H9 (cell line): ENCODE data around the gene STPG3. TPM values are rescaled to one million over a fixed set of nuclear protein-coding genes. Genes with fewer than 3 reads are reported as not detected.

Source experiments
- DNase-seq: peaks from one replicate; pipeline ENCODE4 v3.0.0-alpha.2; 2017
- H2AFZ ChIP-seq: one replicate; pipeline ENCODE4 v1.6.1; 2013; ENCODE audit warnings: mild to moderate bottlenecking, low read length, control low read depth, moderate library complexity
- H2AK5ac ChIP-seq: 2 replicates; pipeline ENCODE4 v1.6.1; 2013; ENCODE audit warnings: low read length, control low read depth, mixed read lengths; ENCODE audit not compliant: insufficient read length
- H2BK120ac ChIP-seq: one replicate; pipeline ENCODE4 v1.6.1; 2013; ENCODE audit warnings: low read depth, mild to moderate bottlenecking, low read length, control low read depth, inconsistent platforms; ENCODE audit not compliant: poor library complexity, severe bottlenecking
- H2BK12ac ChIP-seq: 2 replicates; pipeline ENCODE4 v1.6.1; 2013; ENCODE audit warnings: low read length, control low read depth, mixed read lengths, low read depth; ENCODE audit not compliant: insufficient read length
- H2BK15ac ChIP-seq: 2 replicates; pipeline ENCODE4 v1.6.1; 2013; ENCODE audit warnings: low read depth, low read length, control low read depth
- H2BK20ac ChIP-seq: one replicate; pipeline ENCODE4 v1.6.1; 2013; ENCODE audit warnings: low read depth, mild to moderate bottlenecking, low read length, control low read depth, inconsistent platforms; ENCODE audit not compliant: poor library complexity, severe bottlenecking
- H2BK5ac ChIP-seq: 2 replicates; pipeline ENCODE4 v1.6.1; 2013; ENCODE audit warnings: low read length, control low read depth, mixed read lengths; ENCODE audit not compliant: insufficient read length
- H3K14ac ChIP-seq: 2 replicates; pipeline ENCODE4 v1.6.1; 2013; ENCODE audit warnings: low read length, control low read depth; ENCODE audit not compliant: insufficient read depth
- H3K18ac ChIP-seq: 2 replicates; pipeline ENCODE4 v1.6.1; 2013; ENCODE audit warnings: low read depth, mild to moderate bottlenecking, mixed read lengths, low read length, control low read depth; ENCODE audit not compliant: insufficient read length
- H3K23ac ChIP-seq: 2 replicates; pipeline ENCODE4 v1.6.1; 2013; ENCODE audit warnings: low read length, control low read depth, mixed read lengths, low read depth; ENCODE audit not compliant: insufficient read length
- H3K23me2 ChIP-seq: 2 replicates; pipeline ENCODE4 v1.6.1; 2013; ENCODE audit warnings: low read depth, mild to moderate bottlenecking, mixed read lengths, low read length, control low read depth; ENCODE audit not compliant: insufficient read length, poor library complexity, severe bottlenecking
- H3K27ac ChIP-seq: 2 replicates; pipeline ENCODE4 v1.5.1; 2013; ENCODE audit warnings: low read length, control low read depth, mixed read lengths, low read depth; ENCODE audit not compliant: insufficient read length
- H3K27me3 ChIP-seq: 2 replicates; pipeline ENCODE4 v1.6.1; 2013; ENCODE audit warnings: low read length, control low read depth, inconsistent platforms; ENCODE audit not compliant: insufficient read depth
- H3K4ac ChIP-seq: 2 replicates; pipeline ENCODE4 v1.6.1; 2013; ENCODE audit warnings: low read depth, mild to moderate bottlenecking, control low read depth, inconsistent platforms, low read length, moderate library complexity
- H3K4me1 ChIP-seq: 2 replicates; pipeline ENCODE4 v1.6.1; 2013; ENCODE audit warnings: low read length, control low read depth, inconsistent platforms; ENCODE audit not compliant: insufficient read depth
- H3K4me2 ChIP-seq: 2 replicates; pipeline ENCODE4 v1.6.1; 2013; ENCODE audit warnings: low read length, control low read depth, mixed read lengths; ENCODE audit not compliant: insufficient read length, insufficient read depth
- H3K56ac ChIP-seq: 2 replicates; pipeline ENCODE4 v1.6.1; 2013; ENCODE audit warnings: low read depth, mild to moderate bottlenecking, mixed read lengths, low read length, control low read depth; ENCODE audit not compliant: insufficient read length
- H3K79me1 ChIP-seq: 2 replicates; pipeline ENCODE4 v1.6.1; 2013; ENCODE audit warnings: low read depth, mild to moderate bottlenecking, moderate library complexity, low read length, control low read depth, inconsistent platforms; ENCODE audit not compliant: insufficient read depth, poor library complexity, severe bottlenecking
- H3K79me2 ChIP-seq: 2 replicates; pipeline ENCODE4 v1.6.1; 2013; ENCODE audit warnings: low read length, control low read depth, inconsistent platforms; ENCODE audit not compliant: insufficient read depth
- H3K9ac ChIP-seq: 2 replicates; pipeline ENCODE4 v1.6.1; 2013; ENCODE audit warnings: low read length, control low read depth, mixed read lengths; ENCODE audit not compliant: insufficient read length; ENCODE audit errors: extremely low read depth
- H3K9me3 ChIP-seq: one replicate; pipeline ENCODE4 v1.6.1; 2013; ENCODE audit warnings: low read depth, low read length, inconsistent platforms; ENCODE audit not compliant: control insufficient read depth
- H3T11ph ChIP-seq: one replicate; pipeline ENCODE4 v1.6.1; 2013; ENCODE audit warnings: mild to moderate bottlenecking, low read length, control low read depth, inconsistent platforms
- H4K20me1 ChIP-seq: one replicate; pipeline ENCODE4 v1.6.1; 2013; ENCODE audit not compliant: control insufficient read depth, insufficient read length, insufficient read depth
- H4K5ac ChIP-seq: 2 replicates; pipeline ENCODE4 v1.6.1; 2013; ENCODE audit warnings: low read depth, mild to moderate bottlenecking, mixed read lengths, low read length, control low read depth; ENCODE audit not compliant: insufficient read length
- H4K8ac ChIP-seq: replicated peaks from 2 replicates; pipeline ENCODE4 v1.6.1; 2013; ENCODE audit warnings: low read length, control low read depth, mixed read lengths, low read depth; ENCODE audit not compliant: insufficient read length
- H4K91ac ChIP-seq: 2 replicates; pipeline ENCODE4 v1.6.1; 2013; ENCODE audit warnings: low read depth, mild to moderate bottlenecking, moderate library complexity, mixed read lengths, low read length, control low read depth; ENCODE audit not compliant: insufficient read length
- H3K27ac Mint-ChIP-seq, 3 experiments: 2 replicates in 2 of 3; 3 replicates in 1 of 3; pipeline ENCODE4 v1.8.0; 2020 to 2021; ENCODE audit warnings: mixed read lengths in 3 of 3, mild to moderate bottlenecking in 1 of 3, moderate library complexity in 1 of 3
- H3K27me3 Mint-ChIP-seq: 2 replicates; pipeline ENCODE4 v1.8.0; 2021; ENCODE audit warnings: low read depth, mild to moderate bottlenecking, moderate library complexity, mixed read lengths
- H3K36me3 Mint-ChIP-seq, 3 experiments: 2 replicates in 2 of 3; 3 replicates in 1 of 3; pipeline ENCODE4 v1.8.0; 2020 to 2021; ENCODE audit warnings: low read depth in 3 of 3, mixed read lengths in 3 of 3; ENCODE audit not compliant: insufficient read depth in 1 of 3
- H3K4me1 Mint-ChIP-seq, 2 experiments: 2 replicates each; pipeline ENCODE4 v1.8.0; 2020; ENCODE audit warnings: mixed read lengths in 2 of 2
- H3K4me3 Mint-ChIP-seq, 2 experiments: 2 replicates in 1 of 2; 3 replicates in 1 of 2; pipeline ENCODE4 v1.8.0; 2020 to 2021; ENCODE audit warnings: mild to moderate bottlenecking in 2 of 2, mixed read lengths in 2 of 2, moderate library complexity in 1 of 2
- H3K9me3 Mint-ChIP-seq, 2 experiments: 2 replicates in 1 of 2; 3 replicates in 1 of 2; pipeline ENCODE4 v1.8.0; 2020; ENCODE audit warnings: mild to moderate bottlenecking in 2 of 2, mixed read lengths in 2 of 2, moderate library complexity in 1 of 2
- CTCF ChIP-seq: fragments of 200-600 bp; sonication (generic); conservative IDR thresholded peaks from 3 replicates; pipeline ENCODE4 v1.8.0; 2021; ENCODE audit warnings: antibody characterized with exemption, mild to moderate bottlenecking
- whole genome bisulfite sequencing: extraction: QIAGEN DNeasy Blood & Tissue Kit; methylation state at CpG from one replicate; pipeline ENCODE4 v1.1.7; 2013; ENCODE audit warnings: missing lambda C conversion rate, low lambda C conversion rate, mixed read lengths; ENCODE audit not compliant: insufficient read length; ENCODE audit errors: extremely low coverage; 5-methylcytosine and 5-hydroxymethylcytosine counted together
- total RNA-seq: library from RNA; stranded (reverse); gene quantifications from 2 replicates; pipeline ENCODE4 v1.2.1, GENCODE V29; 2021

Gene STPG3
- total RNA-seq, 1 experiment from 2014 or later = not detected

DNA sequence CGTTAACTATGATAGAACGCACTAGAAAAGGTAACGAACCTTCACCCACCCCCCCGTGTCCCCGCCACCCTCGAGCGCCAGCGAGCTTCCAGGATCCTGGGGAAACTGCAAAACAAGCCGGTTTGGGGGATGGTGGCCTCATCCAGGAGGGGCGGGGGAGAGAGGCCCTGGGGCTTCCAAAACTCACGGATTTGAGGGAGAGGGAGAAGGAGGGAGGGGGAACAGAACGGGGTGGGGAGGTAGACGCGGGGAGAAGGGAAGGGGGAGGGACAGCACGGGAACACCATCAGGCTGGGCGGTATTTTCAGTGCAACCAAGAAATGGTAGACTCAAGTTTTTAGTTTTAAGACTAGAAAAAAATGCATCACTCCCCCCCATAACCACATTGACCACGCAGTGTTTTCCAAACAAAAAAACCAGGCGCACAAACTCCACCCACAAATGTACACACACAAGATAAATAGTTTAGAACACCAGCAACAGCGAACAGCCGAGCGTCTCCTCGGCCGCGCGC lies 49.5 kb downstream of the STPG3 start:
- peak overlapping the region; percentile 57 to 96 (median 93); a peak in 5 of 7 replicates for H3K27ac Mint-ChIP-seq

More for the DNA sequence above, 49.5 kb downstream of the STPG3 start:
- no peak overlapping the region for H2BK120ac ChIP-seq
- no peak overlapping the region for H3K27ac ChIP-seq
- no peak overlapping the region for H2AFZ ChIP-seq
- Mint-ChIP-seq H3K9me3 (peaks cover 0 to 2% of the 10 kb centered on the region in 2 experiments; a peak in 3 of 5 replicates), H3K36me3 (peaks cover 0 to 2% (median 0%) of the 10 kb centered on the region in 3 experiments; a peak in 3 of 7 replicates), H3K4me1 (peaks cover 36 to 53% of the 10 kb centered on the region in 2 experiments), H3K27me3 (peaks cover 43% of the 10 kb centered on the region), H3K4me3 (peak overlapping the region; percentile 80 to 99)
- H4K91ac ChIP-seq = no peak overlapping the region
- no peak overlapping the region for H3K23ac ChIP-seq
- H2AK5ac ChIP-seq = no peak overlapping the region
- H3K79me1 ChIP-seq = no peaks in the 10 kb centered on the region
- H2BK15ac ChIP-seq = no peak overlapping the region
- no peak overlapping the region for H4K5ac ChIP-seq
- peaks cover 5% of the 10 kb centered on the region; the same call in 1 of the 2 replicates for H3K4me1 ChIP-seq
- no peak overlapping the region for H3K18ac ChIP-seq
- peaks cover 5% of the 10 kb centered on the region; the same call in 1 of the 2 replicates for H3K27me3 ChIP-seq
- H3K23me2 ChIP-seq = peaks cover 7% of the 10 kb centered on the region
- H3K79me2 ChIP-seq = no peaks in the 10 kb centered on the region
- no peak overlapping the region for H2BK5ac ChIP-seq
- WGBS = no CpG with 5 or more reads among the region's 25 CpGs
- no peaks in the 10 kb centered on the region for H3K9me3 ChIP-seq
- no peak overlapping the region for H2BK20ac ChIP-seq
- no peak overlapping the region for H2BK12ac ChIP-seq
- no peak overlapping the region for H3K14ac ChIP-seq
- H3K9ac ChIP-seq = no peak overlapping the region
- H3T11ph ChIP-seq = no peak overlapping the region
- no peaks in the 10 kb centered on the region for H4K20me1 ChIP-seq
- H3K4me2 ChIP-seq = peak overlapping the region; percentile 31
- no peak overlapping the region for H3K56ac ChIP-seq
- no peak overlapping the region for H4K8ac ChIP-seq
- peak; percentile 68 for DNase-seq
- TF ChIP-seq CTCF = no peak
- H3K4ac ChIP-seq = no peak overlapping the region
